Measurements from ENCODE around the gene TNFRSF4. TPM values are rescaled to one million over a fixed set of nuclear protein-coding genes. Genes with fewer than 3 reads are reported as not detected.

Gene TNFRSF4
- total and polyA plus RNA-seq, 4 donors, result 0.08 to 0.35 (median 0.15) TPM; not detected in 1

DNA sequence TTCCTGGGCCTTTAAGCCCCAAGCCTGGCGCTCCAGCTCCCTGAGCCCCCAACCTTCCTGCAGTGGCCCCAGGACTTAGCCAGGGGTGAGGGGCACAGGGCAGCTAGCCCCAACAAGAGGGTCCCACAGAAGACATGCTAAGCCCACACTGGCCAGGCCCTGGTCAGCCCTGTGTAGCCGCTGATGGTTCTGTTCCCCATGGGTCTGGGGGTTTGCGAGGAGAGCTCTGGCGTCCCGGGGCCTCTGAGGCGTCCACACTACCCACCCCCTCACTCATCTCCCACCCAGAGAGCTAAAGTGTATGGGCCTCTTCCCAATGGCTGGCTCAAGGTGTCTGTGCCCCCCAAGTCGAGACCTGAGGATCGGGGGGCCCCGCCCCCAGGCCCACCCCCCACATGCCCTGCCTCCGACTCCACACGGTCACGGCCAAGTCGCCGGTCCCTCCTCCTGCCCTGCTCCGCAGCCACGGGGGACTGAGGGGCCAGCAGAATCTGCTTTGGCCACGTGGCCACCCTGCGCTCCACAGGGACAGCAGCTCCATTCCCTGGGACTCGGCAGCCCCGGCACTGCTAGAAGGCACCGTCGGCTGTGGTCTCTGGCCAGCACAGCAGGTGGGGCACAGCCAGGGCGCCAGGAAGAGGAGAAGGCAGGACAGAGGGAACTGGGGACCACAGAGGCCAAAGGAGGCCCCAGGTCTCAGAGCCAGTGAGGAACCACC is 15.4 kb downstream of the TNFRSF4 start:
- 80% methylated on average over 23 of the region's 23 CpGs for WGBS
- Histone ChIP-seq H3K9ac (ENCODE audit: low read depth in 1 of 2, low read length in 2 of 2) (no peak overlapping the region), H3K9me3 (ENCODE audit: control insufficient read depth in 4 of 4, low read length in 3 of 4) (no peaks in the 10 kb centered on the region), H3K27me3 (ENCODE audit: control insufficient read depth in 4 of 4, insufficient read depth in 4 of 4, low read length in 3 of 4) (no peaks in the 10 kb centered on the region), H3K36me3 (ENCODE audit: control insufficient read depth in 4 of 4, insufficient read depth in 3 of 4, low read depth in 1 of 4, low read length in 3 of 4) (no peaks in the 10 kb centered on the region), H3K4me1 (ENCODE audit: control insufficient read depth in 4 of 4, insufficient read depth in 4 of 4, low read length in 3 of 4) (peaks cover 0 to 9% (median 0%) of the 10 kb centered on the region in 4 donors), H3K27ac (ENCODE audit: low read depth in 1 of 2, low read length in 2 of 2) (no peak overlapping the region), H3K4me3 (ENCODE audit: low read depth in 1 of 3, low read length in 3 of 3) (no peak overlapping the region)
- no peak for DNase-seq (ENCODE audit: low spot score)
- no peak for TF ChIP-seq MAX (IDR thresholded peaks at IDR 0.05)
- TF ChIP-seq SP1 (IDR thresholded peaks at IDR 0.05), result no peak
- no peak for TF ChIP-seq NR2F2 (IDR thresholded peaks at IDR 0.05)
- TF ChIP-seq GABPA (IDR thresholded peaks at IDR 0.05 in 1 of 2, conservative IDR thresholded peaks at IDR 0.05 in 1 of 2), result no peak
- no peak for TF ChIP-seq JUND (IDR thresholded peaks at IDR 0.05)
- TF ChIP-seq CTCF (IDR thresholded peaks at IDR 0.05; ENCODE audit: low read depth, low read length, missing input control), result no peak
- no peak for TF ChIP-seq FOXA1 (IDR thresholded peaks at IDR 0.05)
- TF ChIP-seq YY1 (IDR thresholded peaks at IDR 0.05), result no peak
- TF ChIP-seq TAF1 (conservative IDR thresholded peaks at IDR 0.05), result no peak
- no peak for TF ChIP-seq EGR1 (IDR thresholded peaks at IDR 0.05; ENCODE audit: low read depth in 2 of 2)
- no peak for TF ChIP-seq RXRA (IDR thresholded peaks at IDR 0.05)
- no peak for TF ChIP-seq ZBTB33 (IDR thresholded peaks at IDR 0.05)
- TF ChIP-seq HNF4G (IDR thresholded peaks at IDR 0.05), result no peak
- TF ChIP-seq FOXA2 (IDR thresholded peaks at IDR 0.05), result no peak
- TF ChIP-seq, protein P1, sequence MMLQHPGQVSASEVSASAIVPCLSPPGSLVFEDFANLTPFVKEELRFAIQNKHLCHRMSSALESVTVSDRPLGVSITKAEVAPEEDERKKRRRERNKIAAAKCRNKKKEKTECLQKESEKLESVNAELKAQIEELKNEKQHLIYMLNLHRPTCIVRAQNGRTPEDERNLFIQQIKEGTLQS (IDR thresholded peaks at IDR 0.05), result no peak

GRCh38 chr1:1197551-1198422 is 16.2 kb downstream of the TNFRSF4 start:
- WGBS, result 95% methylated on average over 48 of the region's 48 CpGs
- no peaks in the 10 kb centered on the region for H3K9me3 ChIP-seq (ENCODE audit: control insufficient read depth in 4 of 4, low read length in 3 of 4)
- H3K27ac ChIP-seq (ENCODE audit: low read depth in 1 of 2, low read length in 2 of 2), result no peak overlapping the region
- H3K36me3 ChIP-seq (ENCODE audit: control insufficient read depth in 4 of 4, insufficient read depth in 3 of 4, low read depth in 1 of 4, low read length in 3 of 4), result no peaks in the 10 kb centered on the region
- H3K4me3 ChIP-seq (ENCODE audit: low read depth in 1 of 3, low read length in 3 of 3), result no peak overlapping the region
- peaks cover 0 to 9% (median 0%) of the 10 kb centered on the region in 4 donors for H3K4me1 ChIP-seq (ENCODE audit: control insufficient read depth in 4 of 4, insufficient read depth in 4 of 4, low read length in 3 of 4)
- no peak overlapping the region for H3K9ac ChIP-seq (ENCODE audit: low read depth in 1 of 2, low read length in 2 of 2)
- H3K27me3 ChIP-seq (ENCODE audit: control insufficient read depth in 4 of 4, insufficient read depth in 4 of 4, low read length in 3 of 4), result no peaks in the 10 kb centered on the region
- no peak for DNase-seq (ENCODE audit: low spot score)
- TF ChIP-seq YY1 (IDR thresholded peaks at IDR 0.05) (no peak), CTCF (IDR thresholded peaks at IDR 0.05; ENCODE audit: low read depth, low read length, missing input control) (no peak), REST (IDR thresholded peaks at IDR 0.05) (no peak), HNF4A (conservative IDR thresholded peaks at IDR 0.05) (no peak), ZBTB33 (IDR thresholded peaks at IDR 0.05) (no peak), MAX (IDR thresholded peaks at IDR 0.05) (no peak), NR2F2 (IDR thresholded peaks at IDR 0.05) (no peak)
